T1000 (cell line): Measurements from ENCODE around the gene NPAS2.

Source experiments
- DNase-seq: peaks from one replicate; lab custom pipeline; 2025; ENCODE audit warnings: mixed read lengths; lab: John Stamatoyannopoulos, UW

NPAS2 gene

GRCh38 chr2:100905132-100905805, 85.3 kb downstream of the NPAS2 start:
- DNase-seq = no peak

GRCh38 chr2:100906131-100906530, 86.2 kb downstream of the NPAS2 start:
- DNase-seq = no peak

- DNase-seq = no peak
Observed at GRCh38 chr2:100906679-100907078, 86.7 kb downstream of the NPAS2 start.

- no peak for DNase-seq
Observed at GRCh38 chr2:100907832-100908231, 87.9 kb downstream of the NPAS2 start.

GRCh38 chr2:100909534-100910081, 89.7 kb downstream of the NPAS2 start:
- no peak for DNase-seq

GRCh38 chr2:100910111-100910510, 90.2 kb downstream of the NPAS2 start:
- no peak for DNase-seq

- no peak for DNase-seq
Observed at GRCh38 chr2:100919316-100919715, 99.4 kb downstream of the NPAS2 start.

- no peak for DNase-seq
Observed at GRCh38 chr2:100921685-100922161, 101.8 kb downstream of the NPAS2 start.

GRCh38 chr2:100923461-100924060, 103.6 kb downstream of the NPAS2 start:
- DNase-seq = no peak

GRCh38 chr2:100924122-100924519, 104.2 kb downstream of the NPAS2 start:
- no peak for DNase-seq

GRCh38 chr2:100924520-100925451, 104.8 kb downstream of the NPAS2 start:
- no peak for DNase-seq

GRCh38 chr2:100928235-100928634, 108.3 kb downstream of the NPAS2 start:
- no peak for DNase-seq

- no peak for DNase-seq
Observed at GRCh38 chr2:100929147-100929546, 109.2 kb downstream of the NPAS2 start.

GRCh38 chr2:100934504-100935371, 114.8 kb downstream of the NPAS2 start:
- no peak for DNase-seq

GRCh38 chr2:100935372-100935752, 115.4 kb downstream of the NPAS2 start:
- DNase-seq = no peak

GRCh38 chr2:100936070-100936741, 116.3 kb downstream of the NPAS2 start:
- DNase-seq = no peak

GRCh38 chr2:100936972-100937542, 117.1 kb downstream of the NPAS2 start:
- no peak for DNase-seq

- no peak for DNase-seq
Observed at GRCh38 chr2:100938031-100939026, 118.4 kb downstream of the NPAS2 start.

GRCh38 chr2:100939445-100939844, 119.5 kb downstream of the NPAS2 start:
- DNase-seq = no peak
